Central memory CD8-positive, alpha-beta T cell (primary cell): ENCODE results near the gene TLR6.
A peak's percentile ranks its signal among the peaks of the same experiment; 100 is the strongest.

ENCODE experiments used
- ATAC-seq: fragments of 150-1000 bp; cut with Tn5 transposase; replicated peaks from 2 replicates; pipeline ENCODE4 v1.10.0; 2022; ENCODE audit warnings: mild to moderate bottlenecking, moderate FRiP score, moderate number of reproducible peaks; ENCODE audit not compliant: poor library complexity, severe bottlenecking; ENCODE audit errors: extremely low read depth
- DNase-seq, 2 donors: peaks; one replicate each; pipeline ENCODE4 v3.0.0; 2021; ENCODE audit warnings: low spot score in 2 of 2
- H3K27ac Mint-ChIP-seq: one replicate; pipeline ENCODE4 v1.8.0; 2022; ENCODE audit warnings: low read depth, mild to moderate bottlenecking, moderate library complexity, mixed read lengths
- H3K27me3 Mint-ChIP-seq: one replicate; pipeline ENCODE4 v1.8.0; 2022; ENCODE audit warnings: mixed read lengths
- H3K36me3 Mint-ChIP-seq: one replicate; pipeline ENCODE4 v1.8.0; 2022; ENCODE audit warnings: mild to moderate bottlenecking, moderate library complexity, mixed read lengths; ENCODE audit not compliant: insufficient read depth
- H3K4me1 Mint-ChIP-seq: one replicate; pipeline ENCODE4 v1.8.0; 2022; ENCODE audit warnings: mixed read lengths
- H3K4me3 Mint-ChIP-seq: one replicate; pipeline ENCODE4 v1.8.0; 2022; ENCODE audit warnings: mild to moderate bottlenecking, moderate library complexity, mixed read lengths
- H3K9me3 Mint-ChIP-seq: one replicate; pipeline ENCODE4 v1.8.0; 2022; ENCODE audit warnings: mixed read lengths

TLR6 gene, protein sequence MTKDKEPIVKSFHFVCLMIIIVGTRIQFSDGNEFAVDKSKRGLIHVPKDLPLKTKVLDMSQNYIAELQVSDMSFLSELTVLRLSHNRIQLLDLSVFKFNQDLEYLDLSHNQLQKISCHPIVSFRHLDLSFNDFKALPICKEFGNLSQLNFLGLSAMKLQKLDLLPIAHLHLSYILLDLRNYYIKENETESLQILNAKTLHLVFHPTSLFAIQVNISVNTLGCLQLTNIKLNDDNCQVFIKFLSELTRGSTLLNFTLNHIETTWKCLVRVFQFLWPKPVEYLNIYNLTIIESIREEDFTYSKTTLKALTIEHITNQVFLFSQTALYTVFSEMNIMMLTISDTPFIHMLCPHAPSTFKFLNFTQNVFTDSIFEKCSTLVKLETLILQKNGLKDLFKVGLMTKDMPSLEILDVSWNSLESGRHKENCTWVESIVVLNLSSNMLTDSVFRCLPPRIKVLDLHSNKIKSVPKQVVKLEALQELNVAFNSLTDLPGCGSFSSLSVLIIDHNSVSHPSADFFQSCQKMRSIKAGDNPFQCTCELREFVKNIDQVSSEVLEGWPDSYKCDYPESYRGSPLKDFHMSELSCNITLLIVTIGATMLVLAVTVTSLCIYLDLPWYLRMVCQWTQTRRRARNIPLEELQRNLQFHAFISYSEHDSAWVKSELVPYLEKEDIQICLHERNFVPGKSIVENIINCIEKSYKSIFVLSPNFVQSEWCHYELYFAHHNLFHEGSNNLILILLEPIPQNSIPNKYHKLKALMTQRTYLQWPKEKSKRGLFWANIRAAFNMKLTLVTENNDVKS

DNA sequence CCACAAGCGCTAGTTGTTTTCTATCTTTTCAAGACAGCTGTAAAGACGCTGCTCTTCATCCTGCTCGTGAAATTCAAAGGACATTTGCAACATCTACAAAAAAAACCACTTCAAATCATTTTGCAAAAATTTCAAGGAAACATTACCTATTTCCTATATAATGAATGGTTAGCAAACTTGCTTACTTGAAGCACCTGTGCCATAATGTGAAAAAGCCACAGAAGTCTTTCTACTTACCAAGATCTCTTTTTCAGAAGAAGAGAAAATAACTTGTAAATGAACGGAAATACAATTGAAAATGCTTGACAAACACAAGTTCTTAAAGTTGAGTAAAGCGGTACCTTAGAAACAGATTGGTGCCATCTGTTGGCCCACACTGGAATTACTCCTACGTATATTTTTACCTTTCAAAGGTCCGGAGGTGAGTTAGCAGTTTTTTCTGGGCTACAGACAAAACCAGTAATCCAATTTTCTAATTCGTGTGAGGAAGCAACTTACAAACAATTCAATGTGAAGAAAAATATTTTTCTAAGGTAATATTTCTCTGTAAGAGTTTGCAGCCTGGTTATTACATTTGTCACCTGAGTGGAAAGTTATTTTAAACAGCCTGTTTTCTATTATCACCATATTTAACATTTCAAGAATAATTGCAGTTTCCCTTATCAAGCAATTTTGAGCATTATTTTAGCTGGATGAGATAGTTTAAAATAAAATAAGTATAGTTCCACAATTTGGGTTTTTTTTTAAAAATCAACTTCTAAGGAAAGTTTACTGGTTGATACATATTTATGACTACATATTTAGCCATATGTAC lies at the start of gene TLR6:
Gene TLR6, minus strand, starts transcription at position 294 of the 814 bp plus-strand sequence. CDS start 27,344 bp downstream, outside the sequence.
- peak; percentile 60 for ATAC-seq
- Mint-ChIP-seq H3K9me3 (no peaks in the 10 kb centered on the region), H3K4me1 (peaks cover 13% of the 10 kb centered on the region), H3K27ac (peak within 1 kb of the TSS; percentile 9), H3K36me3 (peaks cover 5% of the 10 kb centered on the region), H3K27me3 (peaks cover 10% of the 10 kb centered on the region), H3K4me3 (peak within 1 kb of the TSS; percentile 67)
- DNase-seq: peak; percentile 41 to 42

DNA sequence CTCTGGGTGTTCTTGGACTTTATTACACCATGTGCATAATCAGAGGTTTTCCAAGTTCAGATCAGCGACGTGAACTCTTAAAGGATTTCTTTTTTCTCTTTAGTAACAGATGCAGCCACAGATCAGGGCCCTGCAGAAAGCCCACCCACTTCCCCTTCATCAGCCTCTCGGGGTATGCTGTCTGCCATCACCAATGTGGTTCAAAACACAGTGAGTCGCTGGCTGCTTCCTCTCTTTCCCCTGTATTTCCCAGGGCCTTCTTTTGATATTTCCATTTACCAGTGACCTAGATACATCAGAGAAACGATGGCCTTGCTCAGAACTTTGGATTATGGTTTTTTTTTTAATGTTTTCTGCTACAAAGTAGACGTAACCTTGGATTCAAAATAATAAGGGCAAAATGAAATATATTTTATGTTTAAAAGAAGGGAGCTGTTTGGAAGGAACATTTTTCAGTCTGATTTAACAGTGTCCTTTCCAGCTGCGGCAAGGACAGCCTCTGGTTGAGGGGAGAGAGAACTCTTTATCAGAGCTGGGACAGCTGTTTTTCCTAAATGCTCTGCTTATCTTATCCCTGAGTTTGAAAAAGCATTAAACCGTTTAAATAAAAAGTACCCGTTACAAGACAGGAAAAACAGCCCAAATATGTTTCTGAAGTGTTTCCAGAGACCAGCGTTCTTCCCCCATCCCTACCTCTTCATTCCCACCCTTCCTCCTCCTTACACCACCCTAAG lies 49.2 kb upstream of the TLR6 start:
- no peaks in the 10 kb centered on the region for H3K36me3 Mint-ChIP-seq

DNA sequence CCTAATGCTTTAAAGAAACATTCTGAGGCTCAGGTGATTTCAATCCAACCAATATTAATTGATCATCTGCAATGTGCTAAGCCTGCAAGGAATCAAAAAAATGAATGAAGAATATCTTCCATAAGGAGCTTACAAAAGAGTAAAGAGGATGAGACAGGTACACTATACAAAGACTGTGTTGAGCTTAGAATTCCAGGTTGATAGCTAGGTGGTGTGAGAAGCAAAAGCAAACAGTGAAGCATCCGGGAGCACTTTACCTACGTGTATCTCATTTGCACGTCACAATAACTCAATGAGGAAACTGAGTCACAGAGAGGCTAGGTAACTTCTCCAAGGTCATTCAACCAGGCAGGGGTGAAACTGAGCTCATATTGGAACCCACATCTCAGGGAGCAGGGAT lies 48.1 kb upstream of the TLR6 start:
- Mint-ChIP-seq H3K27me3 (no peaks in the 10 kb centered on the region), H3K36me3 (no peaks in the 10 kb centered on the region), H3K4me1 (no peaks in the 10 kb centered on the region), H3K9me3 (no peaks in the 10 kb centered on the region), H3K27ac (no peak overlapping the region), H3K4me3 (no peak overlapping the region)
- ATAC-seq (no peak), DNase-seq (no peak)

More for the DNA sequence above, 49.2 kb upstream of the TLR6 start:
- no peaks in the 10 kb centered on the region for H3K4me1 Mint-ChIP-seq
- ATAC-seq (no peak), DNase-seq (no peak)
- no peaks in the 10 kb centered on the region for H3K9me3 Mint-ChIP-seq
- peaks cover 9% of the 10 kb centered on the region for H3K27me3 Mint-ChIP-seq
- H3K4me3 Mint-ChIP-seq: no peak overlapping the region
- peak overlapping the region; percentile 30 for H3K27ac Mint-ChIP-seq

DNA sequence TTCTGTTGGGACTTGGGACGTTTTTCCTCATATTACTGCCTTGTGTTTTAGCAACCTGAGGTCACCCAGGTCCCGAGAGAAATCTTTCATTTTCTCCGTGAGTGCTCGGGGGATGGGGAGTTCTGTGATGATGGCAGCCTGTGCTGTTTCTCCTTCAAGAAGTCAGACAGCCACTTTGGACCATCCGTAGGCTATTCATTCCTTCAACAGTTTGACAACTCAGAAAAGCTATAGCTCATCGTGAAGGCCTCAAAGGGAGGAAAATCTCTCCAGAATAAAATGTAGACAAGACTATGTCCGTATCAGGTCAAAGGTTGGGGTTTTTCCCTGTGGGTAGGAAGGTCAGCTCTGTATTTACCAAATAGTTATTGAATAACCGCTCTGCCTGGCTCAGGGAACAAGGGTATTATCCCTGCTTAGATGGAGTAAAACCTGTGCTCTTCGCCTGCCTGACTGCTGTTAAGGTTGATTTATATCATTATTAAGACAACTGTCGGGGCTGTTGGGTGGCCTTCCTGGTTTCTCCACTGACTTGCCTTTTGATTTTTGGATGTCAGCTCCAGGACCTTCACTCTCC lies 47.6 kb upstream of the TLR6 start:
- DNase-seq: no peak
- Mint-ChIP-seq H3K27me3 (no peaks in the 10 kb centered on the region), H3K27ac (no peak overlapping the region), H3K9me3 (no peaks in the 10 kb centered on the region), H3K4me3 (no peak overlapping the region), H3K36me3 (no peaks in the 10 kb centered on the region), H3K4me1 (no peaks in the 10 kb centered on the region)
- no peak for ATAC-seq

DNA sequence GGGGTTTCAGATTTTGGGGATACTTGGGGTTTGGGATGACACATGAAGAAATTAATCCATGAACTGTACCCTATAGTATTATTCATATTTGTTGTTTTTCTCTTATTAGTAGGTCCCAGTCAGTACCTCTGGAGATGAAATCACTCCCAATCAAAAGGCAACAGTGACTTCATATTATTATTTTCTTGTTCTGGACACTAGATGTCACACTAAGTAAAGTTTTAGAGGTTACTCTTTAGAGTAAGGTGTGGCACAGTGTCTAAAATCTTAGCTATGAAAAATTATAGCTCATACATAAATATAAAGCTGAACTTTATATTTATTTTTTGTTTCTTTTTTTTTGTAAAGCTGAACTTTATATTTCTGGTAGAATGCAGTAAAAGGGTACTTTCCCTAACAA lies 46.1 kb upstream of the TLR6 start:
- peaks cover 10% of the 10 kb centered on the region for H3K27me3 Mint-ChIP-seq
- DNase-seq: no peak
- H3K36me3 Mint-ChIP-seq: no peaks in the 10 kb centered on the region
- no peaks in the 10 kb centered on the region for H3K9me3 Mint-ChIP-seq
- ATAC-seq: peak; percentile 52
- no peak overlapping the region for H3K27ac Mint-ChIP-seq
- no peaks in the 10 kb centered on the region for H3K4me1 Mint-ChIP-seq
- H3K4me3 Mint-ChIP-seq: no peak overlapping the region

DNA sequence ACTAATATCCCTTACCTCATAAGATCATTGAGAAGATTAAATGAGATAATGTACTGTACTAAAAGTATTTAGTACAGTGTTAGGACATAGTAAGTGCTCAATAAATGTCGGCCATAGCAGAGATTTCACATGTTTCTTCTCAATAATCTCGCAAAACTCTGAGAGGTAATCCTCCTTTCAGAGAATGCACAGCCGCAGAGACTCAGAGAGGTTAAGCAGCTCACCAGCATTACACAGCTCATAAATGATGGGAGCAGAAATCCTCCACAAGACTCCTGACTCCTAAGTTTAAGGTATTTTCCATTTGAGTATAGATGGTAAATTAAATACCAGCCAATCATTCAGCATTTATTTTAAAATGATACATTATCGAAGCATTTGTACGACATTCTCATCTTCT lies 45.6 kb upstream of the TLR6 start:
- Mint-ChIP-seq H3K9me3 (no peaks in the 10 kb centered on the region), H3K36me3 (no peaks in the 10 kb centered on the region), H3K4me1 (no peaks in the 10 kb centered on the region), H3K4me3 (no peak overlapping the region), H3K27ac (no peak overlapping the region), H3K27me3 (peaks cover 15% of the 10 kb centered on the region)
- DNase-seq: no peak
- ATAC-seq: no peak

DNA sequence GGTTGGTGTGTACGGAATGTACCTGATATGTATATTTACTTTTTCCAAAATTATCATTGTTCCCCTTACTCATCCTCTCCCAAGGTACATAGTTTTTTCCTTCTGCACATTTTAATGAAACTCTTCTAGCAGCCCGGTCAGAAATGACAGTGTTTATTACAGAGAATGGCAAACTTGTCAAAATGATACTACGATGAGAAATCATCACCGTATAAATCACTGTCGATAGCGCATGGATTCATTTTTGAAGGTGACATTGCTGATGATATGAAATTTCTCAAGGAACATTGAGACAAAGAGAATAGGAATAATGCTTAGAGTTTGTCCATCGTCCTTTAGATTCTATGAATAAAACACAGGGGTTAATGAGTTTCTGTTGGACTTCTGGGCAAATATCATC lies 41.6 kb upstream of the TLR6 start:
- no peak overlapping the region for H3K4me3 Mint-ChIP-seq
- no peak for DNase-seq
- H3K27ac Mint-ChIP-seq: no peak overlapping the region
- no peaks in the 10 kb centered on the region for H3K4me1 Mint-ChIP-seq
- H3K9me3 Mint-ChIP-seq: no peaks in the 10 kb centered on the region
- peaks cover 43% of the 10 kb centered on the region for H3K27me3 Mint-ChIP-seq
- ATAC-seq: no peak
- no peaks in the 10 kb centered on the region for H3K36me3 Mint-ChIP-seq

DNA sequence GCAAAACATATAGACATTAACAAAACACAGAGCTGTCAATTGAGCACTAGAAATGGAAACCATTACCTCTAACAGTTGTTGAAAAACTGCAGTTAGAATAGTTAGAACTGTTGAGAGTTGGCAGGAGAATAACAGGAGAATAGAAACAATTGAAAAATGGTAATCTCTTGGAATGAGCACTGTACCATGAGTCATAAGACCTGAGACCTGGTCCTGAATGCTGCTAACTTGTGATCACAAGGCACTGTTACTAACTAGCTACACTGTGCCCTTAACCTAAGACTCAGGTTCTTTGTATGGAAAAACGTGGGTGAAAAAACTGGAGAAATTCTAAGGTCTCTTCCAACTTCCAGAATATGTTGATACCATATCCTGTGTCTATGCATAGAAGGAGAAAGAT lies 40.3 kb upstream of the TLR6 start:
- ATAC-seq (no peak), DNase-seq (no peak)
- H3K4me1 Mint-ChIP-seq: no peaks in the 10 kb centered on the region
- no peak overlapping the region for H3K27ac Mint-ChIP-seq
- H3K27me3 Mint-ChIP-seq: peaks cover 43% of the 10 kb centered on the region
- H3K36me3 Mint-ChIP-seq: no peaks in the 10 kb centered on the region
- H3K4me3 Mint-ChIP-seq: no peak overlapping the region
- no peaks in the 10 kb centered on the region for H3K9me3 Mint-ChIP-seq

DNA sequence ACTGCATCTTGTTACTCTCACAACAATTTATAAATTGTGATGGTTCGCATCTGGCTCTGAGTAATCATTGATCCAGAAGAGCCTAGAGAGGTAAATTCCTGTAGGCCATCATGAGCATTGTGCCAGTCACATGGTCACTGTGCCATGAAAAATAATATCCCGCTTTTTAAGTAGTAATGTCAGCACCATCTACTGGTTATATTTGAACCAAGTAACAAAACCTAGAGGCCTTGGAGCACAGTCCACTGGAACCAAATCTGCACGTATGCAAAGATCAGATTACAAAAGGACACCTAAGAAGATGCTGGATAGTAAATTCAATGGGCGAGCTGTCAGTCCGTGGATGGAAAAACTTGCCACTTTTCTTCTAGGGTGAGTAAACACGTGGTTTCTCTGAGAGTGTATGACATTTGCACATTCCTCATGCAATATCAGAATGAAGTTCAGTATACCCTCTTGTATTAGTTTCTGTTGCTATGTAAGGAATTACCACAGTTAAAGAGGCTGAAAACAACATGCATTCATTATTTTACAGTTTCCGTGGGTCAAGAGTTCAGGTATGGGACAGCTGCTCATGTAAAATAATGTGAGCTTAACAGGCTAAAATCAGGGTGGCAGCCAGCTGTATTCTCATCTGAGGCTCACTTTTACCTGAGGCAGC lies 37.8 kb upstream of the TLR6 start:
- Mint-ChIP-seq H3K9me3 (no peaks in the 10 kb centered on the region), H3K4me1 (no peaks in the 10 kb centered on the region), H3K27ac (no peak overlapping the region), H3K4me3 (no peak overlapping the region), H3K27me3 (peaks cover 43% of the 10 kb centered on the region), H3K36me3 (no peaks in the 10 kb centered on the region)
- ATAC-seq: no peak
- no peak for DNase-seq

DNA sequence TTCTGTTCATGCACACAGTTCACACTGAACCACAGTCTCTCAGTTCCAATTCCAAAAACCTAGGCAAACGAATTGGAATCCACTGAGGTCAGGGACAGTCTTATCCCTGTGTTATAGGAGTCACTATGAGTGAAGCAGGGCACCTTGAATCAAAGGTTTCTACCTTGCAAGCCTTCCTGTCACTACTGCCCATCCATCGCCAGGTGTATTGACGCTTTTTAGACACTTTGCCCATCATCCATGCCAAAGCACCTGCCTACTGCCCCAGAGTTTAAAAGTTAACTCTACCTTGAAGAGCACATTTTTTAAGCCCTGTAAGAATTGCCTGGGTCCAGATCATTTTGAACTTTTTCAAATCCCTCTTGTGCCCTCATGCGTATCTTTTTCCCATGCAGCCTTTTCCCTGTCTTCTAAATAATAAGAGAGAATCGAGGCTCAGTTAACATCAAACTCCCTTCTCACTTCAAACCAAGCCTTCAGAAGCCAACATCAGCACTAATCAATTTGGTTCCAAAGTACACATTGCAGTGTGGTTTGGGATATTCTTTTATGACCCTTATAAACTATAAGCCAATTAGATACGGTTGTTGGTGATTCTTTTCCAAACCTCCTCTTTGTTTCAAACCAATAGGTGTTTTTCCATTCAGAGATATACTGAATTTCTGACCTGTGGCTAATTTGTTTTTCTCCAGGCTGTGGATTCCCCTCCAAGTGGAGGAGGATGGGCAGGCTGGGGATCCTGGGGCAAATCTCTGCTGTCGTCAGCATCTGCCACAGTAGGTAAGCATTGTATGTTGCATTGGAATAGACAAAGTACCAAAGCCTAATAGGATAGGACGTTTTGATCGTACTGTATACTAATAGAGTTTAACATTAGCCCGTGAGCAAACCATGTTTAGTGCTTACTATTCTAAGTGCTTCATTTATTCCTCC lies 34.7 kb upstream of the TLR6 start:
- Mint-ChIP-seq H3K27ac (no peak overlapping the region), H3K27me3 (peaks cover 19% of the 10 kb centered on the region), H3K4me3 (no peak overlapping the region), H3K4me1 (no peaks in the 10 kb centered on the region), H3K9me3 (no peaks in the 10 kb centered on the region), H3K36me3 (no peaks in the 10 kb centered on the region)
- ATAC-seq: no peak
- DNase-seq: no peak

DNA sequence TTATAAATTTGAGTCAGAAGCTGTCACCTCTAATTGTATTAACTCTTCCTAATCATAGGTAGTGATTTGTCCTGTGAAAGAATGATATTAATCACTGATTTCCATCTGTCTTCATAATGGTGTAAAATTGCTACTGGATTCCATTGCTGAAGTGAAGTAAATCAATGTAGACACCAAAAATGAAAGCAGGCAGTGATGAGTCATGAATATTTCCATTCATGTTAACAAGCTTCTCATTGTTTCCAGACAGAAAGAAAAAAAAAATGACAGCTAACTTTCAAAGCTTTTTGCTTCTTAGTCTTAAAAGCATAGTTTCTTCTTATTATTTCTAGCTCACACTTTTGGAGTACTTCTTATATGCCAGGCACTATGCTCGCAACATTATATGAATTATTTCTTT lies 32.5 kb upstream of the TLR6 start:
- H3K27ac Mint-ChIP-seq: no peak overlapping the region
- H3K4me1 Mint-ChIP-seq: no peaks in the 10 kb centered on the region
- no peaks in the 10 kb centered on the region for H3K27me3 Mint-ChIP-seq
- ATAC-seq (no peak), DNase-seq (no peak)
- H3K9me3 Mint-ChIP-seq: no peaks in the 10 kb centered on the region
- H3K4me3 Mint-ChIP-seq: no peak overlapping the region
- H3K36me3 Mint-ChIP-seq: no peaks in the 10 kb centered on the region
